ENCODE measurements around the gene SNRNP35.

SNRNP35 gene

DNA sequence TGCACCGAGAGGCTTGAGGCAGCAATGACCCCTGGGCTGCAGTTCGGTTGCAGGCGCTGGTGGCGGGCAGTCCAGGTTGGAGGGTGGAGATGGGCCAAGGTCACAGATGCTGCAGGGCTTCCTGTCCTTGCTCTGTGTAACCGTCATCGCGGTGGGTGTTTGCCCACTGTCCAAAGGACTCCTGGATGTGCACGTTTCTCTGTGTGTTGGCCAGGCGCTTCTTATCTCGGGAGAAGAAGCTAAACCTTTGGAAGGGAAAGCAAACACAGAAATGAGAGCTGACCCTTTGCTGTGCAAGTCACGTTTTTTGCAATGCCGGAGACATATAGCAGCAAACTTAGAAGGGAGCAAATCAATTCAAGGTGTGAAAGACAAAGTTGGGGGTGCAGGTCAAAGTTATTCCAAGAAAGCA lies 14.5 kb downstream of the SNRNP35 start:
- TF ChIP-seq, protein P1, sequence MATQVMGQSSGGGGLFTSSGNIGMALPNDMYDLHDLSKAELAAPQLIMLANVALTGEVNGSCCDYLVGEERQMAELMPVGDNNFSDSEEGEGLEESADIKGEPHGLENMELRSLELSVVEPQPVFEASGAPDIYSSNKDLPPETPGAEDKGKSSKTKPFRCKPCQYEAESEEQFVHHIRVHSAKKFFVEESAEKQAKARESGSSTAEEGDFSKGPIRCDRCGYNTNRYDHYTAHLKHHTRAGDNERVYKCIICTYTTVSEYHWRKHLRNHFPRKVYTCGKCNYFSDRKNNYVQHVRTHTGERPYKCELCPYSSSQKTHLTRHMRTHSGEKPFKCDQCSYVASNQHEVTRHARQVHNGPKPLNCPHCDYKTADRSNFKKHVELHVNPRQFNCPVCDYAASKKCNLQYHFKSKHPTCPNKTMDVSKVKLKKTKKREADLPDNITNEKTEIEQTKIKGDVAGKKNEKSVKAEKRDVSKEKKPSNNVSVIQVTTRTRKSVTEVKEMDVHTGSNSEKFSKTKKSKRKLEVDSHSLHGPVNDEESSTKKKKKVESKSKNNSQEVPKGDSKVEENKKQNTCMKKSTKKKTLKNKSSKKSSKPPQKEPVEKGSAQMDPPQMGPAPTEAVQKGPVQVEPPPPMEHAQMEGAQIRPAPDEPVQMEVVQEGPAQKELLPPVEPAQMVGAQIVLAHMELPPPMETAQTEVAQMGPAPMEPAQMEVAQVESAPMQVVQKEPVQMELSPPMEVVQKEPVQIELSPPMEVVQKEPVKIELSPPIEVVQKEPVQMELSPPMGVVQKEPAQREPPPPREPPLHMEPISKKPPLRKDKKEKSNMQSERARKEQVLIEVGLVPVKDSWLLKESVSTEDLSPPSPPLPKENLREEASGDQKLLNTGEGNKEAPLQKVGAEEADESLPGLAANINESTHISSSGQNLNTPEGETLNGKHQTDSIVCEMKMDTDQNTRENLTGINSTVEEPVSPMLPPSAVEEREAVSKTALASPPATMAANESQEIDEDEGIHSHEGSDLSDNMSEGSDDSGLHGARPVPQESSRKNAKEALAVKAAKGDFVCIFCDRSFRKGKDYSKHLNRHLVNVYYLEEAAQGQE (IDR thresholded peaks at IDR 0.05; ENCODE audit: low read depth) = no peak
- TF ChIP-seq EP300 (IDR thresholded peaks at IDR 0.05; ENCODE audit: borderline replicate concordance) (no peak), FOXM1 (IDR thresholded peaks at IDR 0.05; ENCODE audit: borderline replicate concordance, low read depth) (no peak), NFIC (IDR thresholded peaks at IDR 0.05) (no peak), YY1 (IDR thresholded peaks at IDR 0.05; ENCODE audit: low read depth) (no peak), TAF1 (IDR thresholded peaks at IDR 0.05; ENCODE audit: low read depth) (no peak), CREB1 (IDR thresholded peaks at IDR 0.05; ENCODE audit: low read depth) (no peak), EGR1 (IDR thresholded peaks at IDR 0.05) (no peak), CEBPB (IDR thresholded peaks at IDR 0.05) (no peak), TCF12 (IDR thresholded peaks at IDR 0.05; ENCODE audit: low read depth) (no peak), ZBTB7A (IDR thresholded peaks at IDR 0.05; ENCODE audit: low read depth) (no peak), RAD21 (IDR thresholded peaks at IDR 0.05; ENCODE audit: low read depth) (no peak), TEAD4 (IDR thresholded peaks at IDR 0.05) (no peak)
- TF ChIP-seq, protein P2, sequence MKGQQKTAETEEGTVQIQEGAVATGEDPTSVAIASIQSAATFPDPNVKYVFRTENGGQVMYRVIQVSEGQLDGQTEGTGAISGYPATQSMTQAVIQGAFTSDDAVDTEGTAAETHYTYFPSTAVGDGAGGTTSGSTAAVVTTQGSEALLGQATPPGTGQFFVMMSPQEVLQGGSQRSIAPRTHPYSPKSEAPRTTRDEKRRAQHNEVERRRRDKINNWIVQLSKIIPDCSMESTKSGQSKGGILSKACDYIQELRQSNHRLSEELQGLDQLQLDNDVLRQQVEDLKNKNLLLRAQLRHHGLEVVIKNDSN (IDR thresholded peaks at IDR 0.05) = no peak
- TF ChIP-seq, protein P3, sequence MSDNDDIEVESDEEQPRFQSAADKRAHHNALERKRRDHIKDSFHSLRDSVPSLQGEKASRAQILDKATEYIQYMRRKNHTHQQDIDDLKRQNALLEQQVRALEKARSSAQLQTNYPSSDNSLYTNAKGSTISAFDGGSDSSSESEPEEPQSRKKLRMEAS (IDR thresholded peaks at IDR 0.05) = no peak

DNA sequence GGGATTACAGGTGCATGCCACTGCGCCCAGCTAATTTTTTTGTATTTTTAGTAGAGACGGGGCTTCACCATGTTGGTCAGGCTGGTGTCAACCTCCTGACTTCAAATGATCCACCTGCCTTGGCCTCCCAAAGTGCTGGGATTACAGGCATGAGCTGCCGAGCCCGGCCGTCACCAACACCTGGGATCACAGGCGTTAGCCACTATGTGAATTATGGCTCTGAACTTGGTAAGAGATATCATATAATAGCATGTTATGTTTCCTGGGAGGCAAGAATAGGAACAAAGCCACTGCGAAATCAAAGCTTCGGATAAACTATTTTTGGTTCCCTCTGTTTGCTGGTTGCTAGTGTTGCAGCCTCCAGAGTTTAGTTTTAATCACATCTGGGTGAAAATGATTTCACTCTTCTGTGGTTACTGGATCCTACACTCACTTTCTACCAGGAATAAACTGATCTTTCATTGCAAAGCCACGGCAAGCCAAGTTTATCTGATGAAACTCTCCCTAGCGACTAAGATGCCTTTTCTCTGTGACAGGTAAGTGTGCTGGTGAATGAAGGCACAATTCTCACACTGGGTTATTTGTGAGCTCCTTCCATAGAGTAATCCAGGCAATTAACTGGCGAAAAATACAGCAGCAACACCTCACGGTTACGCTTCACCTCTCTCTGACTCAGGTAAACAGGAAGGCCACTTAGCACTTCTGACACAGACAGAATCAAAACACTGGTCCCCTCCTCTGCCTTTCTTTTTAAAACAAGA lies 16.7 kb downstream of the SNRNP35 start:
- TF ChIP-seq RAD21 (IDR thresholded peaks at IDR 0.05; ENCODE audit: low read depth) (no peak), TEAD4 (IDR thresholded peaks at IDR 0.05) (no peak), CREB1 (IDR thresholded peaks at IDR 0.05; ENCODE audit: low read depth) (no peak), EP300 (IDR thresholded peaks at IDR 0.05; ENCODE audit: borderline replicate concordance) (no peak), FOXM1 (IDR thresholded peaks at IDR 0.05; ENCODE audit: borderline replicate concordance, low read depth) (no peak), ZBTB7A (IDR thresholded peaks at IDR 0.05; ENCODE audit: low read depth) (no peak), TAF1 (IDR thresholded peaks at IDR 0.05; ENCODE audit: low read depth) (no peak), CEBPB (IDR thresholded peaks at IDR 0.05) (no peak), EGR1 (IDR thresholded peaks at IDR 0.05) (no peak), NFIC (IDR thresholded peaks at IDR 0.05) (no peak)
- TF ChIP-seq, protein P1 (IDR thresholded peaks at IDR 0.05; ENCODE audit: low read depth) = no peak
- TF ChIP-seq, protein P3 (IDR thresholded peaks at IDR 0.05) = no peak
- TF ChIP-seq, protein P2 (IDR thresholded peaks at IDR 0.05) = no peak

DNA sequence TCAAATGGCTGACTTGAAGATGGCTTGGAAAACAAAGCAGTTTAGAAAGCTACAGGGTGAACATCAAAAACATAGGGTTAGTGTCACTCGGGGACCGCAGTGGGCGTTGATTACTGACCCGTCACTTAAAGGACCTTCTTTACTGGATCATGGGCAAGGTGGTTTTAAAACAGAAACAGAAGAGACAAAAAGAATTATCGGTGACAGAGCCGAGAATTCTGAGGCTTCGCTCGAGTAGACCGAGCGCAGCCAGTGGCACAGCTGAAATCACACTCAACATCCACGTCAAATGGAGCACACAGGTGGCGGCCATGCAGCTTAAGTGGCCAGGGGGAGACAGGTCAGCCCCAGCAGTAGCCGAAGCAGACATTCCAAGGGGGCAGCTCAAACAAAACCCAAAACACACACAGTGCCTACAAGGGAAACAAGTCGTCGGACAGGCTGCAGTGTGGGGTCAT lies 17.3 kb downstream of the SNRNP35 start:
- no peak for TF ChIP-seq EP300 (IDR thresholded peaks at IDR 0.05; ENCODE audit: borderline replicate concordance)
- TF ChIP-seq, protein P2 (IDR thresholded peaks at IDR 0.05) = no peak
- TF ChIP-seq CREB1 (IDR thresholded peaks at IDR 0.05; ENCODE audit: low read depth) = no peak
- no peak for TF ChIP-seq TEAD4 (IDR thresholded peaks at IDR 0.05)
- TF ChIP-seq TAF1 (IDR thresholded peaks at IDR 0.05; ENCODE audit: low read depth) = no peak
- no peak for TF ChIP-seq ZBTB7A (IDR thresholded peaks at IDR 0.05; ENCODE audit: low read depth)
- TF ChIP-seq TCF12 (IDR thresholded peaks at IDR 0.05; ENCODE audit: low read depth) = no peak

DNA sequence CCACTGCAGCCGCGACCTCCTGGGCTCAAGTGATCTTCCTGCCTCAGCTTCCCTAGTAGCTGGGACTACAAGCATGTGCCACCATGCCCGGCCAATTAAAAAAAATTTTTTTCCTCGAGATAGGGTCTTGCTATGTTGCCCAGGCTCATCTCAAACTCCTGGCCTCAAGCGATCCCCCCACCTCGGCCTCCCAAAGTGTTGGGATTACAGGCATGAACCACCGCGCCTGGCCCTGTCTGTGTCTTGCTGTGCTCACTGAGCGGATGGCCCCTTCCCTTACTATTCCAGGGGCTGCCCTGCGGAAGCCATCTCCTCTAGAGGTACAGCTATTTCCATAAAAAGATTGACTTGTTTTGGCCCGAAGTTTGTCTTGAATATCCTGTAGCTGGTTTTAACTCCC lies 20.1 kb downstream of the SNRNP35 start:
- no peak for TF ChIP-seq FOXM1 (IDR thresholded peaks at IDR 0.05; ENCODE audit: borderline replicate concordance, low read depth)
- TF ChIP-seq, protein P3 (IDR thresholded peaks at IDR 0.05) = no peak
- no peak for TF ChIP-seq EGR1 (IDR thresholded peaks at IDR 0.05)
- TF ChIP-seq YY1 (IDR thresholded peaks at IDR 0.05; ENCODE audit: low read depth) = no peak
- TF ChIP-seq RAD21 (IDR thresholded peaks at IDR 0.05; ENCODE audit: low read depth) = no peak
- no peak for TF ChIP-seq NFIC (IDR thresholded peaks at IDR 0.05)
- no peak for TF ChIP-seq TEAD4 (IDR thresholded peaks at IDR 0.05)
- TF ChIP-seq TAF1 (IDR thresholded peaks at IDR 0.05; ENCODE audit: low read depth) = no peak
- no peak for TF ChIP-seq TCF12 (IDR thresholded peaks at IDR 0.05; ENCODE audit: low read depth)
- no peak for TF ChIP-seq ZBTB7A (IDR thresholded peaks at IDR 0.05; ENCODE audit: low read depth)
- TF ChIP-seq, protein P2 (IDR thresholded peaks at IDR 0.05) = no peak
- TF ChIP-seq, protein P1 (IDR thresholded peaks at IDR 0.05; ENCODE audit: low read depth) = no peak
- no peak for TF ChIP-seq CREB1 (IDR thresholded peaks at IDR 0.05; ENCODE audit: low read depth)
